GM12872 (cell line): ENCODE results near the gene YDJC.
A peak's percentile ranks its signal among the peaks of the same experiment; 100 is the strongest.

ENCODE experiments used
- TF ChIP-seq, protein P1 (sequence below): IDR thresholded peaks from 3 replicates; pipeline ENCODE4 v1.5.1; 2011; ENCODE audit warnings: low read depth, mild to moderate bottlenecking, low read length, moderate library complexity; ENCODE audit not compliant: insufficient read depth

Gene YDJC

DNA sequence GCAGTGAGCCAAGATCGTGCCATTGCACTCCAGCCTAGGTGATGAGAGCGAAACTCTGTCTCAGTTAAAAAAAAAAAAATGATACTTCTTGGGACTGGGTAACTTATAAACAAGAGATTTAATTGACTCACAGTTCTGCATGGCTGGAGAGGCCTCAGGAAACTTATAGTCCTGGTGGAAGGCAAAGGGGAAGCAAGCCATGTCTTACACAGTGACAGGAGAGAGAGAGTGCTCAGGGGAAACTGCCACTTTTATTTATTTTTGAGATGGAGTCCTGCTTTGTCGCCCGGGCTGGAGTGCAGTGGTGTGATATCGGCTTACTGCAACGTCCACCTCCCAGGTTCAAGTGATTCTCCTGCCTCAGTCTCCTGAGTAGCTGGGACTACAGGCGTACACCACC, 20.5 kb upstream of the YDJC start:
- TF ChIP-seq, protein P1, sequence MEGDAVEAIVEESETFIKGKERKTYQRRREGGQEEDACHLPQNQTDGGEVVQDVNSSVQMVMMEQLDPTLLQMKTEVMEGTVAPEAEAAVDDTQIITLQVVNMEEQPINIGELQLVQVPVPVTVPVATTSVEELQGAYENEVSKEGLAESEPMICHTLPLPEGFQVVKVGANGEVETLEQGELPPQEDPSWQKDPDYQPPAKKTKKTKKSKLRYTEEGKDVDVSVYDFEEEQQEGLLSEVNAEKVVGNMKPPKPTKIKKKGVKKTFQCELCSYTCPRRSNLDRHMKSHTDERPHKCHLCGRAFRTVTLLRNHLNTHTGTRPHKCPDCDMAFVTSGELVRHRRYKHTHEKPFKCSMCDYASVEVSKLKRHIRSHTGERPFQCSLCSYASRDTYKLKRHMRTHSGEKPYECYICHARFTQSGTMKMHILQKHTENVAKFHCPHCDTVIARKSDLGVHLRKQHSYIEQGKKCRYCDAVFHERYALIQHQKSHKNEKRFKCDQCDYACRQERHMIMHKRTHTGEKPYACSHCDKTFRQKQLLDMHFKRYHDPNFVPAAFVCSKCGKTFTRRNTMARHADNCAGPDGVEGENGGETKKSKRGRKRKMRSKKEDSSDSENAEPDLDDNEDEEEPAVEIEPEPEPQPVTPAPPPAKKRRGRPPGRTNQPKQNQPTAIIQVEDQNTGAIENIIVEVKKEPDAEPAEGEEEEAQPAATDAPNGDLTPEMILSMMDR = no peak

DNA sequence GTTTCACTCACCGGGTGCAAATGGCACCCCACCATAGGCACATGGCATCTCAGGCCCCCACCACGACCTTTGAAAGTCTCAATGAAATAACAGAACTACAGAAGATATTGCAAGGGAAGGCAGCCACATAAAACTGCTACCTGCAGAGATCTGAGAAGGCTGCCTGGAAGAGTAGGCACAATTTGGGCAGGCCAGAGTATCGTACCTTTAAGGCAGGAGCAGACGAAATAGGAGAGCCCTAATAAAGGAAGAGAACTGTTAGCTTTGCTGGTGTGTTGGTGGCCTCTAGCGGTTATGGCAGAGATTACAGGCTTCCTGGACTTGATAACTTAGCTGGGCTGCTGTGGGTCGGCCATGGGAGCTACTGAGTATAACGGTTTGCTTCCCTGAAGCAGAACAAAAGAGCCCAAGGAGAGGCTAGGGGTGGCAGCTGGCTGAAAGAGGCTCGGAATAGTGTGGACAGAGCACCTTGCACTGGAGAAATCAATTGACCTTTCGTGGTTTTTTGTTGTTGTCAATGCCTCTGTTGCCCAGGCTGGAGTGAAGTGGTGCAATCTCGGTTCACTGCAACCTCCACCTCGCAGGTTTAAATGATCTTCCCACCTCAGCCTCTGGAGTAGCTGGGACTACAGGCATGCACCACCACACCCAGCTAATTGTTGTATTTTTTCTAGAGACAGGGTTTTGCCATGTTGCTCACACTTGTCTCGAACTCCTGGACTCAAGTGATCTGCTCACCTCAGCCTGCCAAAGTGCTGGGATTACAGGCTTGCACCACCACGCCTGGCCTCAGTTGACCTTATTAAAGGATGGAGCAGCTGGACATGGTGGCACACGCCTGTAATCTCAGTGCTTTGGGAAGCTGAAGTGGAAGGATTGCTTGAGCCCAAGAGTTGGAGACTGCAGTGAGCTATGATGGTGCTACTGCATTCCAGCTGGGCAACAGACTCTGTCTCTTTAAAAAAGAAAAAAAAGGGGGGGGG, 17.1 kb upstream of the YDJC start:
- TF ChIP-seq, protein P1 = peak; percentile 93

DNA sequence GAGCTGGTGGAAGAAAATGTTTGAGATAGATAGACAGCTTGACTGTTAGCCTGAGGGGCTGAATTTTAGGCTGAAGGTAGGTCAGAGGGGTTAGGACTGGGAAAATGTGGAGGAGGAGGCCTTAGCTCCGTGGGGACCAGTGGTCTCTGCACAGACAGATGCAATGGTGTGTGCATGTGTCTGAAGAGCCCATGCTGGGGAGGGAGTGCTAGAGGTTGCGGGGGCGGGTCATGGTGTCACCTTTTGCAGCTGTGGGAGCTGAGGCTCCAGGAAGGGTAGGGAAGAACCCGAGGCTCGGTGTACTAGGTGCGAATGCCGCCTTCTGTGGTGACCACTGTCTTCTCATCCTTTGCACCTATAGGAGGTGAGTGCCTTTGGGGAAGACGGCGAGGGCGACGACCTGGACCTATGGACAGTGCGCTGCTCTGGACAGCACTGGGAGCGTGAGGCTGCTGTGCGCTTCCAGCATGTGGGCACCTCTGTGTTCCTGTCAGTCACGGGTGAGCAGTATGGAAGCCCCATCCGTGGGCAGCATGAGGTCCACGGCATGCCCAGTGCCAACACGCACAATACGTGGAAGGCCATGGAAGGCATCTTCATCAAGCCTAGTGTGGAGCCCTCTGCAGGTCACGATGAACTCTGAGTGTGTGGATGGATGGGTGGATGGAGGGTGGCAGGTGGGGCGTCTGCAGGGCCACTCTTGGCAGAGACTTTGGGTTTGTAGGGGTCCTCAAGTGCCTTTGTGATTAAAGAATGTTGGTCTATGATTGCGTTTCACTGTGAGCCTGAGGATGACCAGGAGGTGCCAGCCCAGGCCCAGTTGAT, 13.9 kb upstream of the YDJC start:
- TF ChIP-seq, protein P1 = peak; percentile 41; the same call in 2 of the 3 replicates

DNA sequence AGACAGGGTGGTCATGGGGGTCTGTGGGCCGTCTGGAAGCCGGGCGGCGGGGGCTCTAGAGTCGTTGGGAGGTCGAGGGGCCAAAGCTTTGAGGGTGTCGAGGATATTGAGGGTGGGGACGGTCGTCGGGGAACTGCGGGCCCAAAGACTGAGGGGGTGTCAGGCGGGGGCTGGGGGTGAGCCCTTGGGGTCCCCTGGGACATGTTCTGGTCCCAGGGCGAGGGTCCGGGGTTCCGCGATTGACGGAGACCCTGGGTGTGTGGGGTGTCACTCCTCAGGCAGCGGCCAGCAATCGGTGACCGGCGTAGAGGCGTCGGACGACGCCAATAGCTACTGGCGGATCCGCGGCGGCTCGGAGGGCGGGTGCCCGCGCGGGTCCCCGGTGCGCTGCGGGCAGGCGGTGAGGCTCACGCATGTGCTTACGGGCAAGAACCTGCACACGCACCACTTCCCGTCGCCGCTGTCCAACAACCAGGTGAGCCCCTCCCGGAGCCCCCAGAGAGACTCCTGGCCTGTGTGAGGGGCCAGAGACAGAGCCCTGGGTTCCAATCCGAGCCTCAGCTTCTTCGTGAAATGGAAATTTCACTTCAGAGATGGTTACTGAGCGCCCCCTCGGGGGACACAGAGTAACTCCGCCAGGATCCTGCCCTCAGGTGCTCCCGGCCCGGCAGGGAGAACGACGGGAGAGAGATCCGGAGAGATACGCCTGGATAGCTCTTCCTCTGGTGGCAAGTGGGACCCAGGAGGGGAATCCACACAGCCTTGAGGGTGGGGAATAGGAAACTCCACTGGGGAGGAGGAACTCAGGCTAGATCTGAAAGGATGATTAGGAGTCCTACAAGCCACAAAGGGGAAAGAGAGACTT, 13.0 kb upstream of the YDJC start:
- TF ChIP-seq, protein P1 = peak; percentile 75

DNA sequence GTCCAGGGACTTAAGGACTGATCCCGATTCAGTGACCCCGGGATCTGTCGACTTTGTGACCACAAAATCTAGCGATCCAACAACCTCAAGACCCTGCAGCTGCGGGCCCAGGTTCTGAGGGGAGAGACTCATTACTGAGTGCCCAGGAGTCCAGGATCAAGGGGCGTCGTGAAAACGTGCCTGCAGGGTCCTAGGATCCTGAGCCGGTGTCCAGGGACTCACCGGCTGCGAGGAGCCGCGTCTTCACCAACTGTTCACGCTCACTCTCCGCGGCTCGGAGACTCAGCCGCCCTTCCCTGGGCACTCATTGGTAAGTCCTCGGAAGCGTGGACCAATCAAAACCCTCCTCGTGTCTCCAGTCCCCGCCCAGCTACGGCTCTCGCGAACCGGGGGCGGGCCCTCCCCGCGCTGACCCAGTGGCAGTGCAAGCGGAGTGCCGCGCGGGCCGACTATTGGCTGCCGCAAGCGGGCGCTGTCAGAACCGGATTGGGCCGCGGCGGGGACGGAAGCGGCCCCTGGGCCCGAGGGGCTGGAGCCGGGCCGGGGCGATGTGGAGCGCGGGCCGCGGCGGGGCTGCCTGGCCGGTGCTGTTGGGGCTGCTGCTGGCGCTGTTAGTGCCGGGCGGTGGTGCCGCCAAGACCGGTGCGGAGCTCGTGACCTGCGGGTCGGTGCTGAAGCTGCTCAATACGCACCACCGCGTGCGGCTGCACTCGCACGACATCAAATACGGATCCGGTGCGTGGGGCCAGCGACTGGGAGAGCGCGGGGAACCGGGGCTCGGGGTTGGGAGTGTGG, 12.2 kb upstream of the YDJC start, which contains the start of gene SDF2L1:
Gene SDF2L1, plus strand, starts transcription at position 514 of the 795 bp plus-strand sequence. Its CDS starts 35 bp downstream, at position 549.
- TF ChIP-seq, protein P1 = no peak

DNA sequence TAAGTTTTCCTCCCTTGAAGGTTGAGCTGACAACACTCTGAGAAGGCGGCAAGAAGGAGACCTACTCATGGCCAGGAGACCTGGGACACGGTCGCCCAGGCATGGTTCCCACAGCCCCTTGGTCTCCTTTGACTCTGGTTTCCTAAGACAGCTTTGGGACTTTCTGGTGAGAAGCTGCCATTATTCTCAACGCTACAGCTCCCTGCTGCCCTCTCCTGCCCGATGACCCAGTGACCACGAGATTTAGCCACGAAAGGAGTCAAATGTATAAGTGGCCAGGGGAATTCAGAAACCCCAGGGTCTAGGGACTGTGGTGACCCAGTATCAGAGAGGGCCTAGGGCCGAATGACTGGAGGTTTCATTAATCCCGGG, 11.6 kb upstream of the YDJC start:
- TF ChIP-seq, protein P1 = peak; percentile 44
